ENCODE measurements around the gene KCNQ1OT1.

The KCNQ1OT1 gene

DNA sequence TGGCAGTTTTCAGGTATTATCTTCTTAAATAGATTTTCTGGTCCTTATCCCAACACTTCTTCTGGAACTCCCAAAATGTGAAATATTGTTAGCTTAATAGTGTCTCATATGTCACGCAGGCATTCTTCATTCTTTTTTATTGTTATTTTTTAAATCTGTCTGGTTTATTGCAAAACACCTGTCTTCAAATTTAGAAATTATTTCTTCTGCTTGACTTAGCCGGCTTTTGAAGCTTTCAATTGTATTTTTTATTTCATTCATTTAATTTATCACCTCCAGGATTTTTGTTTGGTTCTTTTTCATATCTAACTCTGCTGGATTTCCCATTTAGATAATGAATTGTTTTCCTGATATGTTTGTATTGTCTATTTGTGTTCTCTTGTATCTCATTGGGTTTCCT is 49.9 kb downstream of the KCNQ1OT1 start:
- no peaks in the 10 kb centered on the region for H4K20me1 ChIP-seq (ENCODE audit: insufficient read depth, low read length)
- no peak overlapping the region for H3K4me3 ChIP-seq (ENCODE audit: low read length)
- TF ChIP-seq, protein P1, sequence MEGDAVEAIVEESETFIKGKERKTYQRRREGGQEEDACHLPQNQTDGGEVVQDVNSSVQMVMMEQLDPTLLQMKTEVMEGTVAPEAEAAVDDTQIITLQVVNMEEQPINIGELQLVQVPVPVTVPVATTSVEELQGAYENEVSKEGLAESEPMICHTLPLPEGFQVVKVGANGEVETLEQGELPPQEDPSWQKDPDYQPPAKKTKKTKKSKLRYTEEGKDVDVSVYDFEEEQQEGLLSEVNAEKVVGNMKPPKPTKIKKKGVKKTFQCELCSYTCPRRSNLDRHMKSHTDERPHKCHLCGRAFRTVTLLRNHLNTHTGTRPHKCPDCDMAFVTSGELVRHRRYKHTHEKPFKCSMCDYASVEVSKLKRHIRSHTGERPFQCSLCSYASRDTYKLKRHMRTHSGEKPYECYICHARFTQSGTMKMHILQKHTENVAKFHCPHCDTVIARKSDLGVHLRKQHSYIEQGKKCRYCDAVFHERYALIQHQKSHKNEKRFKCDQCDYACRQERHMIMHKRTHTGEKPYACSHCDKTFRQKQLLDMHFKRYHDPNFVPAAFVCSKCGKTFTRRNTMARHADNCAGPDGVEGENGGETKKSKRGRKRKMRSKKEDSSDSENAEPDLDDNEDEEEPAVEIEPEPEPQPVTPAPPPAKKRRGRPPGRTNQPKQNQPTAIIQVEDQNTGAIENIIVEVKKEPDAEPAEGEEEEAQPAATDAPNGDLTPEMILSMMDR (IDR thresholded peaks at IDR 0.05; ENCODE audit: low read depth, low read length), result no peak
- TF ChIP-seq EZH2phosphoT487 (IDR thresholded peaks at IDR 0.05; ENCODE audit: low read depth), result no peak
- H3K4me2 ChIP-seq (ENCODE audit: low read length), result no peak overlapping the region
- no peaks in the 10 kb centered on the region for H3K79me2 ChIP-seq (ENCODE audit: low read length)
- no peak overlapping the region for H3K9ac ChIP-seq (ENCODE audit: low read length)
- H3K4me1 ChIP-seq (ENCODE audit: low read length), result no peaks in the 10 kb centered on the region
- H3K9me3 ChIP-seq (ENCODE audit: insufficient read depth, low read length), result peaks cover 40% of the 10 kb centered on the region
- H3K27ac ChIP-seq (ENCODE audit: low read length), result no peak overlapping the region
- no peaks in the 10 kb centered on the region for H3K27me3 ChIP-seq (ENCODE audit: low read depth, low read length)
- H2AFZ ChIP-seq (ENCODE audit: low read depth, low read length), result no peak overlapping the region
- peaks cover 2% of the 10 kb centered on the region for H3K36me3 ChIP-seq (replicated peaks; ENCODE audit: low read depth, low read length)

DNA sequence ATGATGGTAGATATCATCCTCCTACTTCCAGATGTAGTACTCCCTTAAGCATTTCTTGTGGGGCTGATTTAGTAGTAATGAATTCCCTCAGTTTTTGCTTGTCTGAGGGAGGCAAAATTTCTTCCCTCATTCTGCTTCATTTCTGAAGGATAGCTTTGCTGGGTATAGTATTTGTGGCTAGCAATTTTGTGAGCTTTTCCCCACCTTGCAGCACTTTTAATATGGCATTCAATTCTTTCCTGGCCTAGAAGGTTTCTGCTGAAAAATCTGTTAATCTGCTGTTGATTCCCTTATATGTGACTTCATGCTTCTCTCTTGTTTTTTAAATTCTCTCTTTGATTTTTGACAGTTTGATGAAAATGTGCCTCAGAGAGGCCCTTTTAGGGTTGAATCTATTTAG is 50.4 kb downstream of the KCNQ1OT1 start:
- no peak for TF ChIP-seq EZH2phosphoT487 (IDR thresholded peaks at IDR 0.05; ENCODE audit: low read depth)
- TF ChIP-seq, protein P1 (IDR thresholded peaks at IDR 0.05; ENCODE audit: low read depth, low read length), result no peak
- Histone ChIP-seq H3K9me3 (ENCODE audit: insufficient read depth, low read length) (peaks cover 44% of the 10 kb centered on the region), H4K20me1 (ENCODE audit: insufficient read depth, low read length) (no peaks in the 10 kb centered on the region), H3K36me3 (replicated peaks; ENCODE audit: low read depth, low read length) (peaks cover 2% of the 10 kb centered on the region), H3K4me2 (ENCODE audit: low read length) (no peak overlapping the region), H3K4me3 (ENCODE audit: low read length) (no peak overlapping the region), H2AFZ (ENCODE audit: low read depth, low read length) (no peak overlapping the region), H3K79me2 (ENCODE audit: low read length) (no peaks in the 10 kb centered on the region), H3K27ac (ENCODE audit: low read length) (no peak overlapping the region), H3K9ac (ENCODE audit: low read length) (no peak overlapping the region), H3K27me3 (ENCODE audit: low read depth, low read length) (no peaks in the 10 kb centered on the region), H3K4me1 (ENCODE audit: low read length) (no peaks in the 10 kb centered on the region)

DNA sequence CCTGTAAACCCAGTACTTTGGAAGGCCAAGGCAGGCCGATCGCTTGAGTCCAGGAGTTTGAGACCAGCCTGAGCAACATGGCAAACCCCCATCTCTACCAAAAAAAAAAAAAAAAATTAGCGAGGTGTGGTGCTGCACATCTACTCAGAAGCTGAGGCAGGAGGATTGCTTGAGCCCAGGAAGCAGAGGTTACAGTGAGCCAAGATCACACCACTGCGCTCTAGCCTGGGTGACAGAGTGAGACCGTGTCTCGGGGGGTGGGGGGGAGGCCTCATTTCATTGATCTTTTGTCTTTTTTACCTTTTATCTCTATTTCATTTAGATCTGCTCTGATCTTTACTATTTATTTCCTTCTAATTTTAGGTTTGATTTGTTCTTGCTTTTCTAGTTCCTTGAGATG is 51.8 kb downstream of the KCNQ1OT1 start:
- no peak overlapping the region for H3K27ac ChIP-seq (ENCODE audit: low read length)
- H3K9ac ChIP-seq (ENCODE audit: low read length), result no peak overlapping the region
- no peaks in the 10 kb centered on the region for H4K20me1 ChIP-seq (ENCODE audit: insufficient read depth, low read length)
- TF ChIP-seq, protein P1 (IDR thresholded peaks at IDR 0.05; ENCODE audit: low read depth, low read length), result no peak
- no peak for TF ChIP-seq EZH2phosphoT487 (IDR thresholded peaks at IDR 0.05; ENCODE audit: low read depth)
- H3K36me3 ChIP-seq (replicated peaks; ENCODE audit: low read depth, low read length), result peaks cover 2% of the 10 kb centered on the region
- H3K27me3 ChIP-seq (ENCODE audit: low read depth, low read length), result no peaks in the 10 kb centered on the region
- H2AFZ ChIP-seq (ENCODE audit: low read depth, low read length), result no peak overlapping the region
- peaks cover 57% of the 10 kb centered on the region for H3K9me3 ChIP-seq (ENCODE audit: insufficient read depth, low read length)
- no peaks in the 10 kb centered on the region for H3K4me1 ChIP-seq (ENCODE audit: low read length)
- H3K4me2 ChIP-seq (ENCODE audit: low read length), result no peak overlapping the region
- H3K79me2 ChIP-seq (ENCODE audit: low read length), result no peaks in the 10 kb centered on the region
- H3K4me3 ChIP-seq (ENCODE audit: low read length), result no peak overlapping the region

DNA sequence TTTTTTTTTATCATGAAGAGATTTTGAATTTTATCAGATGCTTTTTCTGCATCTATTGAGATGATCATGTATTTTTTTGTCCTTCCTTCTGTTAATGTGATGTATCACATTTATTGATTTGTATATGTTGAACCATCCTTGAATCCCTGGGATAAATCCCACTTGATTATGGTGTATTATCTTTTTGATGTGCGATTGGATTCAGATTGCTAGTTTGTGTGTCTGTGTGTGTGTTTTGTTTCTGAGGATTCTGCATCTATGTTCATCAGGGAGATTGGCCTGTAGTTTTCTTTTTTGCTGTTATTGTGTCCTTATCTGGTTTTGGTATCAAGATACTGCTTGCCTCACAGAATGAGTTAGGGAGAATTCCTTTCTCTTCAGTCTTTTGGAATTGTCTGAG is 52.6 kb downstream of the KCNQ1OT1 start:
- Histone ChIP-seq H3K9me3 (ENCODE audit: insufficient read depth, low read length) (peaks cover 59% of the 10 kb centered on the region), H2AFZ (ENCODE audit: low read depth, low read length) (no peak overlapping the region), H3K36me3 (replicated peaks; ENCODE audit: low read depth, low read length) (peaks cover 2% of the 10 kb centered on the region), H3K27me3 (ENCODE audit: low read depth, low read length) (no peaks in the 10 kb centered on the region), H4K20me1 (ENCODE audit: insufficient read depth, low read length) (no peaks in the 10 kb centered on the region), H3K79me2 (ENCODE audit: low read length) (no peaks in the 10 kb centered on the region), H3K4me2 (ENCODE audit: low read length) (no peak overlapping the region), H3K27ac (ENCODE audit: low read length) (no peak overlapping the region), H3K9ac (ENCODE audit: low read length) (no peak overlapping the region), H3K4me1 (ENCODE audit: low read length) (no peaks in the 10 kb centered on the region), H3K4me3 (ENCODE audit: low read length) (no peak overlapping the region)
- TF ChIP-seq, protein P1 (IDR thresholded peaks at IDR 0.05; ENCODE audit: low read depth, low read length), result no peak
- TF ChIP-seq EZH2phosphoT487 (IDR thresholded peaks at IDR 0.05; ENCODE audit: low read depth), result no peak

All from OCI-LY3 (cell line).